Germinal center (tissue), 1 donor: ENCODE results near the gene UBAP2.

Source experiments
- DNase-seq: peaks from one replicate; pipeline ENCODE4 v3.0.0; 2012; ENCODE audit warnings: mixed read lengths, low spot score

UBAP2 gene

DNA sequence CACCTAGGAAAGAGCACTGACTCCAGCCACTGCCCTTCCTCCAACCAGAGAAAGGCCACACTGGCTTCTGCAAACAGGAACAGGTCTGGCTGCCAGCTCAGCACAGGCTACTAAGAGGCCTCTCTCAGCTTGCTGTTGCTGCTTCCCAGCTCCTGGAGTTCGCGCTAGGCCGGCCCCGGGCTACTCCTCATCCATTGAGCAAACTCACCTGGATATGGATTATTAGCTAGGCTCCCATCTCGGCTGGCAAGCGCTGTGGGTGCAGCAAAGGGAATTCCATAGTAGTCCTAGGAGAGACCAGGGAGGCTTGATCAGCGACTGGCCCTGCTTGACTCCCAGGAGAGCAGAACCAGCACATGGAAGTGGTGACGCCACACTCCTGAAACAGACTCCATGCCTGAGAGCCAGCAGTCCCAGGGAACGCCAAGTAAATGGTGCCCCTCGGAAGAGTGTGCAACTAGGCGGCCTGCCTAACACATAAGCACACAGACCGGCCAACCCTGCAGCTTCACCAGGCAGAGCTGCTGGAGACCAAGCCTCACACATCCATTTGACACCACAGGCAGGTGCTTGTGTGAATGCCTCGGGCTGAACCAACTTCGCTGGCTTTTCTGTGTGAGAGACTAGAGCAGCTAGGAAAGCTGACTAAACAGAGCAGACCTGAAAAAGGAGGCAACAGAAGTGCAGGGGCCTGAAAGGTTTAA lies 124.5 kb downstream of the UBAP2 start:
- no peak for DNase-seq

GRCh38 chr9:33923079-33923478 lies 125.6 kb downstream of the UBAP2 start:
- DNase-seq, result no peak

GRCh38 chr9:33921967-33922895 lies 126.5 kb downstream of the UBAP2 start:
- peak; percentile 55 for DNase-seq

DNA sequence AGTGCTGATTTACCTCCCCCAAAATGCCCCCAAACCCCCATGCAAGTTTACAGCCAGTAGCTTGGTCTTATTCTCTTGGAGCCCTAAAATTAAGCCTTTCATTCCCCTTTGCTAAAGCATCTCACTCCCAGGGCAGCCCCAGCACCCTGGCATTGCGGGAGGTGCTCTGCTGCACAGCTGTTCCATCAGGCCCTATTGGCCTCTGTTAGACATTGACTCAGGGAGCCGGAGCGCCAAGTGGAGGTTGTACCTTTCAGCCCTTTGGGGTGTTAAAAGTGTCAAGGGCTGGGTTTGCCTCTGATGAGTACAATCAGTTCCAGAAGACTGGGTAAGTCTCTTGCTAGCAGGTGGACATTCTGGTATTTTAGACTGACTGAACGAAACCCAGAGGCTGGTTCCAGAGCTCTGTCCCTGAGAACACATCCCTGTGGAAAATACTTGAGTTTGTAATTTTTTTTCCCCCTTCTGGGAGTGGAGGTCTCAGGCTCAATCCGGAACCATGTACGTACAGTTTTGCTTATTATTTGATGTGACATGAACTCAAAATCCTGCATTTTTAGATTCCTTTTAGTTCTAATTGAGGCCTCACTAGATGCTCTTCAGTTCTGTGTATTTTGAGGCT lies 129.3 kb downstream of the UBAP2 start:
- DNase-seq, result no peak

DNA sequence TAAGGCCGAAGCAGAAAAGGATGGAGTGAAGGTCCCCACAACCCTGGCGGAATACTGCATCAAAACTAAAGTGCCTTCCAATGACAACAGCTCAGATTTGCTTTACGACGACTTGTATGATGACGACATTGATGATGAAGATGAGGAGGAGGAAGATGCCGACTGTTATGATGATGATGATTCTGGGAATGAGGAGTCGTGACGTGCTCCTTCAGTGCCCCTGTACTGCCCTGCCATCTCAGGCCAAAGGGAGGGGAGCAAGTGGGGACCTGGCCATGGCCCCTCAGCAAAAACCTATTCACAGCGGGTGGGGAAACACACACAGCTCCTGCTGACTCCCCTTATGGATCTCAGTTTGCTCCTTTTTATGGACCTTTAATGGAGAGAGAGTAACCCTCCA lies 131.7 kb downstream of the UBAP2 start:
- no peak for DNase-seq

DNA sequence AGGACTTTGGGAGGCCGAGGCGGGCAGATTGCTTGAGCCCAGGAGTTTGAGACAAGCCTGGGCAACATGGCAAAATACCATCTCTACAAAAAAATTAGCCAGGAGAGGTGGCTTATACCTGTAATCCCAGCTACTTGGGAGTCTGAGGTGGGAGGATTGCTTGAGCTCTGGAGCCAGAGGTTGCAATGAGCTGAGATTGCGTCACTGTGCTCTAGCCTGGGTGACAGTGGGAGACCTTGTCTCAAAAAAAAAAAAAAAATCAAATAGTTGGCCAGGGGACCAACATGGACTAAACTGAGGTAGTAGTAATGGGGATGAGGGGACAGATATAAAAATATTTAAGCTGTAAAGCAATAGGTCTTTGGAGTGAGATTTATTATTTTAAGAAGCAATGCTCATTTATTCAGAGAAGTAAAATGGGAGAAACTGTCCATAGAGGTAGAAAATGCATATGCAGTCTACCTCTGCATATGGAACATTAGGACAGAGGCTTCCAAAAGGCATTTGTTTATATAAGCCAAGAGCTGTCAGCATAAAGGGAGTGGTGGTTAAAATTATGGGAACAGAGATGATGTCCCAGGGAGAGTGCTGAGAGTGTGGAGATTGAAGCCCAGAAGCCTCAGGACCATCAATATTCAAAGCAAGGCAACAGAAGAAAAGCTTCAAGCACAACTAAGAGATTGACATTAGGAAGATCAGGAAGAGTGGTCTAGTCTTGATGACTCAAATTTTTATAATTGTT lies 133.6 kb downstream of the UBAP2 start:
- no peak for DNase-seq

DNA sequence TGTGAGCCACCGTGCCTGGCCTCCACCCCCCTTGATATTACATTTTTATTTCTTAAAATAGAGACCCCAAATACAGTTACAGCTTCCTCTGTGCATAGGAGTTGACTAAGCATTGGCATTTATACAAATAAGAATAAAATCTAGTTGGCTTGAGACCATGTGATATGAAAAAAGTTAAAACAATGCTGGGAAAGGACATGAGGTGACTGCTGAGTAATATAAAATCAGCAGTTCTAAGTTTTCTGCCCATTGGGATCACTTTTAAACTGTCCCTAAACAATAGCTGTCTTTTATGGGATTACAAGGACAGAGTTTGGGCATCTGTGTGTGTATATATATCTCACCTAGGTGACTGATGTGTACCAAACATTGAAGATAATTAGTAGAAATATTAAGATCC lies 135.1 kb downstream of the UBAP2 start:
- no peak for DNase-seq

GRCh38 chr9:33908749-33909148 lies 139.9 kb downstream of the UBAP2 start:
- DNase-seq, result no peak

- DNase-seq, result no peak
These were observed 140.6 kb downstream of the UBAP2 start for GRCh38 chr9:33908114-33908513.

GRCh38 chr9:33907347-33907746 lies 141.3 kb downstream of the UBAP2 start:
- DNase-seq, result no peak

GRCh38 chr9:33906769-33907168 lies 141.9 kb downstream of the UBAP2 start:
- DNase-seq, result no peak

GRCh38 chr9:33905137-33905536 lies 143.6 kb downstream of the UBAP2 start:
- DNase-seq, result no peak

GRCh38 chr9:33903157-33903780 lies 145.4 kb downstream of the UBAP2 start:
- DNase-seq, result no peak

GRCh38 chr9:33894316-33894715 lies 154.4 kb downstream of the UBAP2 start:
- no peak for DNase-seq

DNA sequence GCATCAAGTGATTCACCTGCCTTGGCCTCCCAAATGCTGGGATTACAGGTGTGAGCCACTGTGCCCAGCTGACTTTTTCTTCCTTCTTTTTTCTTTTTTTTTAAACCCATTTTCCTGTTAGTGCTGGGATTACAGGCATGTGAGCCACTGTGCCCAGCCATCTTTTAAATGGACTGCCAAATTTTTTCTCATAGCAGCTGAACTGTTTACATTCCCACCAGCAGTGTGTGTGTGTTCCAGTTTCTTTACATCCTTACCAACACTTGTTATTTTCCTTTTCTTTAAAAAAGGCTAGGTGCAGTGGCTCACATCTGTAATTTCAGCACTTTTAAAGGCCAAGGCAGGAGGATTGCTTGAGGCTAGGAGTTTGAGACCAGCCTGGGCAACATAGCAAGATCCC lies 154.8 kb downstream of the UBAP2 start:
- DNase-seq, result no peak

GRCh38 chr9:33885948-33886347 lies 162.7 kb downstream of the UBAP2 start:
- DNase-seq, result no peak

GRCh38 chr9:33884856-33885701 lies 163.6 kb downstream of the UBAP2 start:
- no peak for DNase-seq

- DNase-seq, result no peak
These were observed 167.1 kb downstream of the UBAP2 start for GRCh38 chr9:33881635-33882034.

DNA sequence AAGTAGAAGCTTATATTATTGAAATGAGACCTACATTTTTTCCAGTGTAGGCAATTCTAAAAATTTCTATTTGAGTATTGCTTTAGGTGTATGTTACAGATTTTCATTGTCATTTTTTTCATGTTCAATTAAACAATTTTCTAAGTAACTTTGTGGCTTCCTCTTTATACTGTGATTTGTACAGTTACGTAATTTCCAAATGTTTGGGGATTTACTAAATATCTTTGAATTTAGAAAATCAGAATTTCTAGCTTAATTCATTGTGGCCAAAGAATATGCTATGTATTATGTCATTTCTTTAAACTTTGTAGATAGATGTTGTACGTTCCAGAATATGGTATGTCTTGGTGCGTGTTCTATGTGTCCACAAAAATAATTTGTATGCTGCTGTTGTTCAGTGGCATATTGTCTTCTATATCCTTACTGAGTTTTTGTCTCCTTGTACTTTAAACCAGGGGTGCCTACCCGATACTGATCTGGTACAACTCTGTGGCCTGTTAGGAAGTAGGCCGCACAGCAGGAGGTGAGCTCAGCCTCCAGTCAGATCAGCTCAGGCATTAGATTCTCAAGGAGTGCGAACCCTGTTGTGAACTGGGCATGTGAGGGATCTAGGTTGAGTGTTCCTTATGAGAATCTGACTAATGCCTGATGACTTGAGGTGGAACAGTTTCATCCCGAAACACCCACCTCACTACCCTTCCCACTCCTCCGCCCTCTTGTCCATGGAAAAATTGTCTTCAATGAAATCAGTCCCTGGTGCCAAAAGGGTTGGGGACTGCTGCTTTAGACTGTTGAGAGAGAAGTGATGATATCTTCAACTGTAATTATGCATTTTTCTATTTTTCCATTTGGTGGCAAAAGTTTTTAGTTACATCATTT lies 168.2 kb downstream of the UBAP2 start:
- DNase-seq, result no peak
